Tongue (tissue), 2 donors: ENCODE results near the gene UBASH3A. TPM values are rescaled to one million over a fixed set of nuclear protein-coding genes. Genes with fewer than 3 reads are reported as not detected.

Experiments
- DNase-seq: peaks from one replicate; pipeline ENCODE4 v3.0.0-alpha.2; 2015
- total RNA-seq: library from RNA; depleted of rRNA; stranded (reverse); fragments of >200 nt; gene quantifications from one replicate; pipeline ENCODE4 v1.2.3, GENCODE V29; 2014

Gene UBASH3A
- total RNA-seq = 0.41 TPM

- no peak for DNase-seq
Observed at GRCh38 chr21:42403611-42404231, at the start of gene UBASH3A. TSS of gene UBASH3A (plus strand) at chr21:42403902. CDS start at chr21:42403946, 44 bp downstream.

DNA sequence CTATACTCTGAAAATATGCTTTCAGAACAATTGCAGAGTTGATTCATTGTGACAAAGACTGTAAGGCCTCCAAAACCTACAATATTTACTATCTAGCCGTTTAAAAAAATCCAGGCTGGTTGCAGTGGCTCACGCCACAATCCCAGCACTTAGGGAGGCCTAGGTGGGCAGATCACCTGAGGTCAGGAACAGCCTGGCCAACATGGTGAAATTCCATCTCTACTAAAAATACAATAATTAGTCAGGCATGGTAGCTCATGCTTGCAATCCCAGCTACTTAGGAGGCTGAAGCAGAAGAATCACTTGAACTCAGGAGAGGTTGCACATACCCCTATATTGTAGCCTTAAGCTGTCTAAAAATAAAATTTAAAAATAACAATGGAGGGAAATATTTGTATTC is 47.7 kb upstream of the UBASH3A start:
- DNase-seq = no peak

GRCh38 chr21:42356650-42357049 is 47.1 kb upstream of the UBASH3A start:
- no peak for DNase-seq

- no peak for DNase-seq
Observed at GRCh38 chr21:42357307-42357706, 46.4 kb upstream of the UBASH3A start.

GRCh38 chr21:42358261-42358660 is 45.4 kb upstream of the UBASH3A start:
- no peak for DNase-seq

DNA sequence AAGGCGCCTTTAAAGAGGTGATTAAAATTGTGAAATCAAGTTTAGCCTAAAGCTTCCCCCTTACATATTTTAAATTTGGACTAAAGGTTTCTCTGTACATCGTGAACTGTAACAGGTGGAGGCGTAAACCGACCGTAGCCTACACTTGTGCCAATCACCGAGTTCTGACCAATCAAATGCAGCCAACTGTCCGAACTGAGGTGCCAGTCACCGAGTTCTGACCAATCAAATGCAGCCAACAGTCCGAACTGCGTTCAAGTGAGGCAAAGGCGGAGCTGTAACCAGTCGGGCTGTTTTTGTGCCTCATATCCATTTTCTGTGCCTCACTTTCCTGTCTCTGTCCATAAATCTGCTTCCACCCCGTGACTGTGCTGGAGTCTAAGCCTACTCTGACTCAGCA is 44.8 kb upstream of the UBASH3A start:
- no peak for DNase-seq

GRCh38 chr21:42360317-42360716 is 43.4 kb upstream of the UBASH3A start:
- DNase-seq = no peak

GRCh38 chr21:42361286-42361685 is 42.4 kb upstream of the UBASH3A start:
- DNase-seq = no peak

DNA sequence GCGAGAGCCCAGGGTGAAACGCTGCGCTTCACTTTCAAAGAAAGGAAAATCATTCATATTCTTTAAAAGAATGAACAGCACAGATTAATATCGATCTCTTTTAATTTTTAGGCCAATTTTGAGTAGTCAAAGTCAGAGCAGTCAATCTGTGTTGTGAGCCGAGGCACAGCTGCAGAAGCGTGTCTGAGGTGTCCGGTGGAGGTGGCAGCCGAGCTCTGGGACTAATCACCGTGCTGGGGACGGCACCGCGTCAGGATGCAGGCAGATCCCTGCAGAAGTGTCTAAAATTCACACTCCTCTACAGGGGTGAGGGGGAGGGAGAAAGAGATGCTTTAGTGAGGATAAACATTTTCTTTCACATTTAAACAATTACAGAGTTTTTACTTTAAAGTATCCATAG is 41.5 kb upstream of the UBASH3A start:
- no peak for DNase-seq

DNA sequence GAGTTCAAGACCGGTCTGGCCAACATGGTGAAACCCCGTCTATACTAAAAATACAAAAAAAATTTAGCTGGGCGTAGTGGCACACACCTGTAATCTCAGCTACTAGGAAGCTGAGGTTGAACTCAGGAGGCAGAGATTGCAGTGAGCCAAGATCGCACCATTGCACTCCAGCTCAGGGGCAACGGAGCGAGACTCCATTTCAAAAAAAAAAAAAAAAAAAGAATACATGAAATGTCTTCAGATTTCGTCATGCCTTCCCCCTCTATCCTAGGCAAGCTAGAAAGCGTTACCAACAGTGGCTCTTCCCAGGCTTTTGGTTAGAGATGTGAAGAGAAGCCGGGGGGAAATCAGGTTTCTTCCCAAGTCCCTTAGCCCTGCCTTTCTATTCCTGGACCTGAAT is 41.0 kb upstream of the UBASH3A start:
- no peak for DNase-seq

GRCh38 chr21:42363312-42363711 is 40.4 kb upstream of the UBASH3A start:
- no peak for DNase-seq

DNA sequence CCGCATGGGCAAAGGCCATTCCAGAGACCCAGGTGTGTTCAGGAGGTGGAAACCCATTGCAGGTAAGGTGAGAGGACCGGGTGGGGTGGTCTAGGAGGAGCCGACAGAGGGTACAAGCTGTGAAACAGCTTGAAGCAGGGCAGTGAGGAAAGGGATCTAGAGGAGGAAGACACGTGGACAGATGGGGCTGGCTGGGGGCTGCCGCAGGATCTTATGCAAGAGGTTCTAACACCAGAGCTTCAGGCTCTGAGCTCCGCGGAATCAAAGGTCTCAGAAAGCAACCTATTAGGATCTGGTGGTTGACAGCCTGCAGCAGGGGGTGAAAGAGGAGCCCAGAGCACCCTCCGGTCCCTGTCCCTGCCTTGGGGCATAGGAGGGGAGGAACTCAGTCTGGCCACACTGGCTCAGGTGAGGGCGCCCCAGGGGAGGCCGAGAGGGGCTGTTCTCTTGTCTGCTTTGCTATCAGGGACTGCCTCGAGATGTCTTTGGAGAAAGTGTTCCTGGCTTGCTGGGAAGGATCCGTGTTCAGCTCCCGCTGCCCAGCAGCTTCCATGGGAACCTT is 39.3 kb upstream of the UBASH3A start:
- DNase-seq = no peak

- no peak for DNase-seq
Observed at GRCh38 chr21:42365770-42366169, 37.9 kb upstream of the UBASH3A start.

GRCh38 chr21:42366292-42367010 is 37.3 kb upstream of the UBASH3A start, which contains the start of gene TFF1:
TSS of gene TFF1 (minus strand) at chr21:42366535. CDS start at chr21:42366495, 40 bp downstream.
- DNase-seq = no peak

GRCh38 chr21:42367367-42368165 is 36.1 kb upstream of the UBASH3A start:
- DNase-seq = no peak

GRCh38 chr21:42369821-42370220 is 33.9 kb upstream of the UBASH3A start:
- DNase-seq = no peak

GRCh38 chr21:42370894-42371654 is 32.6 kb upstream of the UBASH3A start:
- DNase-seq = no peak

DNA sequence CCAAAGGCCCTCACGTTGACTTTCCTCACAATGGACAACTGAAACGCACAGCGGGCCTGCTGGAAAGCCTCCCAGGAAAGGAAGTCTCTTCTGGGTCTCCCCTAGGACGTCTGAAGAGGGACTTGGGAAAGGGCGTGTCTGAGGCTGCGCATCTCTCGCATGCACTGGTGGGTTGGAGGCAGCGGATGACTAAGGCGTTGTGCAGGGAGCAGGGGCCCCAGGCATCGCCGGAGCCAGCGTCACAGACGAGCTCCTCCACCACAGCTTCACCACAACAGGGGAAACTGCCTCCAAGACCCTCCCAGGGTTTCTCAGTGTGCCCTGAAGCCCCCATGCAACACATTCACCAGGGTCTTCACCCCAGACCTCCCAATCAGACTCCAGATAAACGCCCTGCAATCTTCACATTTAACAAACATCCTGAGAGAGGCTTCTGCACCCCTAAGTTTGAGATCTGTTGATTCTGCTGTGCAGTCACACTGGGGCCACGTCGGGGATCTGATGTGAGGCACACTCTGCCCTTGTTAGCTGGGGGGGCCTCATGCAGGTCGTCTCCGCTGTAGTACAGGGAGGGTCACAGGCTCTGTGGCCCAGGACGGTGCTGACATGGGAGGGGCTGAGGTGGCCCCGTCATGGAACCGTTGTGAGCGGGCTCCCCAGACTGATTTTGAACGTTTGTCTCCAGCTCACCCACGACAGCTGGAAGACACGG is 30.4 kb upstream of the UBASH3A start:
- DNase-seq = no peak

GRCh38 chr21:42373908-42374455 is 29.7 kb upstream of the UBASH3A start:
- no peak for DNase-seq

DNA sequence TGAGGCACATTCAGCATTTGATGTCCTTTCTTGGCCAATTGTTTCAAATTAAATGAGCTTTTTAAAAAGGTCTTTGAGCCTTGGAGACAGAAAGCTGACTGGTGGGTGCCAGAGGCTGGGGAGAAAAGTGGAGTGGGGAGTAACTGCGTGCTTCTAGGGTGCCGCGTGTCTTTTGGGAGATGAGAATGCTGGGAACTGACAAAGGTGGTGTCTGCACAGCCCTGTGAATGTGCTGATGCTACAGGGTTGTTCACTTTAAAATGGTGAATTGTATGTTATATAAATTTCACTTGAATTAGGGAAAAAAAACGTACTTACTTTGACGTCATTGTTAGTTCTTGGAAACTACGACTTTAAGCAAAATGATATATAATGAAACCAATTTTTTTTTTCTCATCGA is 29.2 kb upstream of the UBASH3A start:
- DNase-seq = no peak

GRCh38 chr21:42374864-42375499 is 28.7 kb upstream of the UBASH3A start:
- DNase-seq = peak; percentile 44
